ENCODE data around the gene POLD3. TPM values are rescaled to one million over a fixed set of nuclear protein-coding genes. Genes with fewer than 3 reads are reported as not detected.

POLD3 gene
- total and polyA plus RNA-seq, 10 of the 15 experiments (the other 5 are each of a cell fraction or from before 2014, with no cell fraction given): 23.8 to 63.7 (median 38.7) TPM

DNA sequence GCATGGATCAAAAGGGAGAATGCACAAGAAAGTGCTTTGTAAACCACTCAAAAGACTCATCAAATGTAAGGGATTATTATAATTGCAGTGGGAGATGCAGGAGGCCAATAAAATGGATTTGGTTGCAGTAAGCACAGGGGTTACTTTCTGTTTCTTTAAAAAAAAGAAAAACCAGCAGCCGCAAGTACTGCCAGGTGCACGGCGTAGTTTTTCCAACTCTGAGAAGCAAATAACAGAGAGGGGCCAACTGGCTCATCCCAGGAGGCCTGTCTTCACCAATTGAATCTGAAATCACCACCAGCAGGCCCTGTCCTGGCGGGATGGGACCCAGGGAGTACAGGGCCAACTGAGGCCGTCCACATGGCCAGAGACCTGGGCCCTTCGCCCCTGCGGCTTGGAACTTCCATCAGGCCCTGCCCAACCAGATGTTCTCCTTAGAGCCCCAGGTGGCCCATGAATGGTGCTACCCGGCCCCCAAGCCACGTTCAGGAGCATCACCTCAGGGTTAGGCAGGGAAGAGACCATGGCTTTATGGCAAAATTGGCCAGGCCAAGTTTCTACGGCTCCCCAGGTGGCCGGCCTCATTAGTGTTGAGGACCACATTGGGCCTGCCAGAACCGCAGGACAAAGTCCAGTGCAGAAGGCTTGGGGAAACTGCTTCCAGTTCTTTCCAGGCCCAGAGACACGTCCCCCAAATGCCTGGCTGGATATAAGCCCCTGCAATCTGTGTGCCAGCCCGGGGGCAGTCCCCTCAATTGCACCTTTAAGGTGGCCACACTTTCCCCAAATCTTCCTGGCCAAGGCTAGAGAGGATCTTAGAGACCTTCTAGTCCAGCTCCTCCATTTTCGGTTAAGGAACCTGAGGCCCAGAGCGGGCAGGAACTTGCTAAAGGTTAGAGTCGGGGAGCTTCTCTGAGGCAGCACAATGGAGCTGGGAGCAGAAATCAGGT, 77.1 kb downstream of the POLD3 start:
- no peak for ATAC-seq
- TF ChIP-seq MYB (IDR thresholded peaks at IDR 0.05; ENCODE audit: borderline replicate concordance, low read depth, low read length) (no peak), EGR1 (IDR thresholded peaks at IDR 0.05; ENCODE audit: borderline replicate concordance in 1 of 2, low read depth in 2 of 2, low read length in 2 of 2) (no peak), ETV6 (conservative IDR thresholded peaks at IDR 0.05 in 1 of 2, IDR thresholded peaks at IDR 0.05 in 1 of 2; ENCODE audit: borderline replicate concordance in 1 of 2, low read depth in 1 of 2) (no peak), SMC3 (IDR thresholded peaks at IDR 0.05; ENCODE audit: borderline replicate concordance, low read length) (no peak), BMI1 (IDR thresholded peaks at IDR 0.05; ENCODE audit: borderline replicate concordance) (no peak), NR2F1 (conservative IDR thresholded peaks at IDR 0.05) (no peak), CTCF (IDR thresholded peaks at IDR 0.05 in 2 of 3, conservative IDR thresholded peaks at IDR 0.05 in 1 of 3; ENCODE audit: control insufficient read depth in 2 of 3, extremely low read depth in 1 of 3, insufficient read depth in 1 of 3, low read depth in 3 of 3, low read length in 3 of 3) (no peak), CHD4 (IDR thresholded peaks at IDR 0.05) (no peak), MTA2 (IDR thresholded peaks at IDR 0.05; ENCODE audit: low read depth) (no peak), TCF7 (IDR thresholded peaks at IDR 0.05; ENCODE audit: borderline replicate concordance) (no peak)
- Histone ChIP-seq H2AFZ (ENCODE audit: control insufficient read depth, low read depth, low read length) (no peak overlapping the region), H3K4me1 (ENCODE audit: control insufficient read depth, insufficient read depth, low read length) (no peaks in the 10 kb centered on the region), H3K4me2 (ENCODE audit: control insufficient read depth, insufficient read depth) (no peak overlapping the region), H3K4me3 (no peak overlapping the region), H3K27ac (ENCODE audit: control insufficient read depth, insufficient read depth) (no peak overlapping the region), H3K9me3 (replicated peaks; ENCODE audit: control insufficient read depth, insufficient read depth, low read length) (no peaks in the 10 kb centered on the region), H4K20me1 (ENCODE audit: control insufficient read depth, insufficient read depth) (no peaks in the 10 kb centered on the region; the same call in 1 of the 2 replicates), H3K27me3 (replicated peaks in 1 of 2; ENCODE audit: control insufficient read depth in 2 of 2, insufficient read depth in 2 of 2, low read length in 1 of 2) (no peaks in the 10 kb centered on the region), H3K9ac (ENCODE audit: control insufficient read depth, insufficient read depth, low read length) (no peak overlapping the region), H3K79me2 (ENCODE audit: control insufficient read depth, insufficient read depth, low read length) (no peaks in the 10 kb centered on the region), H3K36me3 (ENCODE audit: control insufficient read depth in 2 of 2, insufficient read depth in 2 of 2, low read length in 1 of 2) (no peaks in the 10 kb centered on the region)
- no TSS peak for BruUV-seq (replicated peaks)
- RAD21 ChIA-PET (ENCODE audit: unreplicated experiment): no interaction called here
- 91% methylated on average over 17 of the region's 17 CpGs for WGBS (ENCODE audit: insufficient coverage, insufficient replicate concordance, low lambda C conversion rate, missing lambda C conversion rate)
- in situ Hi-C loops (cut with MboI) (no loop called here), intact Hi-C loops (cut with micrococcal nuclease; ENCODE audit: unreplicated experiment) (no loop called here)
- FAIRE-seq: no peak
- POLR2A ChIA-PET: no interaction called here
- CTCF ChIA-PET: interaction anchor here (1.0 kb wide), 1 partner anchor 1450 kb away, joined by 3 read pairs; no protein-coding TSS in a partner anchor
- SMC1A ChIA-PET (ENCODE audit: uncharacterized antibody, unreplicated experiment): no interaction called here
- no peak for DNase-seq (ENCODE audit: low read depth, low spot score)
